HCT116 (cell line): ENCODE results near the gene CDYL2. TPM values are rescaled to one million over a fixed set of nuclear protein-coding genes. Genes with fewer than 3 reads are reported as not detected.

Experiments used
- ATAC-seq: fragments of 200-7000 bp; cut with Tn5 transposase; 2 replicates; pipeline ENCODE4 v1.9.1; 2020; ENCODE audit warnings: mild to moderate bottlenecking, moderate library complexity
- BruUV-seq: library from RNA; stranded (reverse); fragments of 400-500 nt; replicated peaks from 2 replicates; lab custom pipeline; 2021; lab: Mats Ljungman, UMichigan
- CTCF ChIA-PET: fragments of 300-600 bp; sonication (Branson Sonifier 250); formaldehyde crosslinking; loops from one replicate; lab custom pipeline; 2021; ENCODE audit warnings: antibody characterized with exemption; lab: Charles Lee
- POLR2A ChIA-PET: fragments of 300-600, 350-600 bp; sonication (Branson Sonifier 250); formaldehyde crosslinking; loops from one replicate; lab custom pipeline; 2021; ENCODE audit warnings: antibody characterized with exemption; lab: Charles Lee
- RAD21 ChIA-PET, 2 experiments: fragments of 300-600 bp; sonication (Branson Sonifier 250); formaldehyde crosslinking; loops; one replicate each; lab custom pipeline; 2023; ENCODE audit warnings: low total read pairs in 2 of 2; ENCODE audit not compliant: uncharacterized antibody in 2 of 2, unreplicated experiment in 2 of 2, low non-redundant PET in 1 of 2; lab: Charles Lee
- DNase-seq: peaks from one replicate; pipeline ENCODE4 v3.0.0-alpha.2; 2010; ENCODE audit warnings: low read depth, low spot score
- H2AFZ ChIP-seq: fragments of 200-600 bp; shearing (Covaris generic), sonication (generic); 2 replicates; pipeline ENCODE4 v1.6.1; 2017; ENCODE audit warnings: low read depth, mixed run types, mixed read lengths, antibody characterized with exemption, low read length; ENCODE audit not compliant: poor library complexity, severe bottlenecking
- H3K27ac ChIP-seq: 2 replicates; pipeline ENCODE4 v1.5.1; 2012; ENCODE audit warnings: low read depth, low read length
- H3K27me3 ChIP-seq: fragments of 200-600 bp; sonication (generic); 2 replicates; pipeline ENCODE4 v1.6.1; 2016; ENCODE audit warnings: mixed run types, low read length, mixed read lengths; ENCODE audit not compliant: insufficient read depth
- H3K36me3 ChIP-seq, 2 experiments: fragments of 200-500 bp in 1 of 2; fragments of 200-600 bp in 1 of 2; sonication (Bioruptor generic) in 1 of 2; sonication (generic) in 1 of 2; 2 replicates each; pipeline versions ENCODE4 v1.5.1 to v1.6.1; 2014 to 2016; ENCODE audit warnings: low read length in 2 of 2, inconsistent platforms in 1 of 2, mixed read lengths in 1 of 2, mixed run types in 1 of 2; ENCODE audit not compliant: insufficient read depth in 2 of 2, control insufficient read depth in 1 of 2
- H3K4me1 ChIP-seq, 2 experiments: fragments of 200-600 bp in 1 of 2; sonication (generic) in 1 of 2; 2 replicates each; pipeline versions ENCODE4 v1.5.1 to v1.6.1; 2012 to 2017; ENCODE audit warnings: low read length in 2 of 2, inconsistent platforms in 1 of 2, mild to moderate bottlenecking in 1 of 2, mixed read lengths in 1 of 2, mixed run types in 1 of 2, moderate library complexity in 1 of 2; ENCODE audit not compliant: insufficient read depth in 2 of 2, control insufficient read depth in 1 of 2
- H3K4me2 ChIP-seq: fragments of 200-600 bp; sonication (generic); 2 replicates; pipeline ENCODE4 v1.6.1; 2017; ENCODE audit warnings: mixed run types, low read length, mixed read lengths
- H3K4me3 ChIP-seq, 2 experiments: fragments of 200-600 bp in 1 of 2; sonication (generic) in 1 of 2; replicated peaks in 1 of 2; 2 replicates each; pipeline ENCODE4 v1.5.1; 2011 to 2016; ENCODE audit warnings: low read length in 2 of 2, control low read depth in 1 of 2, low read depth in 1 of 2, mild to moderate bottlenecking in 1 of 2, mixed read lengths in 1 of 2, mixed run types in 1 of 2
- H3K79me2 ChIP-seq: fragments of 200-600 bp; sonication (generic); 2 replicates; pipeline ENCODE4 v1.6.1; 2017; ENCODE audit warnings: mild to moderate bottlenecking, mixed run types, low read length, moderate library complexity, mixed read lengths; ENCODE audit not compliant: insufficient read depth
- H3K9ac ChIP-seq: fragments of 200-600 bp; sonication (generic); 2 replicates; pipeline ENCODE4 v1.6.1; 2016; ENCODE audit warnings: low read length, mixed read lengths
- H3K9me2 ChIP-seq: fragments of 200-600 bp; sonication (generic), shearing (Covaris generic); 2 replicates; pipeline ENCODE4 v1.6.1; 2017; ENCODE audit warnings: mixed run types, mild to moderate bottlenecking, moderate library complexity; ENCODE audit not compliant: insufficient read depth
- H3K9me3 ChIP-seq, 2 experiments: fragments of 200-500 bp in 1 of 2; fragments of 200-600 bp in 1 of 2; sonication (Bioruptor generic) in 1 of 2; sonication (generic) in 1 of 2; 2 replicates each; pipeline ENCODE4 v1.6.1; 2014 to 2017; ENCODE audit warnings: low read length in 2 of 2, mixed read lengths in 2 of 2, inconsistent platforms in 1 of 2, low read depth in 1 of 2, mild to moderate bottlenecking in 1 of 2, mixed run types in 1 of 2, moderate library complexity in 1 of 2; ENCODE audit not compliant: control insufficient read depth in 1 of 2, insufficient read depth in 1 of 2
- H4K20me1 ChIP-seq: fragments of 200-600 bp; sonication (generic), shearing (Covaris generic); 2 replicates; pipeline ENCODE4 v1.6.1; 2017; ENCODE audit warnings: mixed run types, mild to moderate bottlenecking, moderate library complexity; ENCODE audit not compliant: insufficient read depth
- CBX3 ChIP-seq: IDR thresholded peaks from 2 replicates; pipeline ENCODE4 v1.6.1; 2012; ENCODE audit warnings: low read depth
- EGR1 ChIP-seq: IDR thresholded peaks from 2 replicates; pipeline ENCODE4 v1.6.1; 2012; ENCODE audit warnings: low read depth
- ELF1 ChIP-seq: IDR thresholded peaks from 2 replicates; pipeline ENCODE4 v1.6.1; 2012; ENCODE audit warnings: low read depth, borderline replicate concordance
- FOSL1 ChIP-seq: IDR thresholded peaks from 2 replicates; pipeline ENCODE4 v1.6.1; 2012; ENCODE audit warnings: low read depth
- POLR2A ChIP-seq: IDR thresholded peaks from 2 replicates; pipeline ENCODE4 v1.7.0; 2011; ENCODE audit warnings: borderline replicate concordance; ENCODE audit not compliant: insufficient read depth, insufficient read length; ENCODE audit errors: extremely low read depth
- POLR2AphosphoS5 ChIP-seq: IDR thresholded peaks from 2 replicates; pipeline ENCODE4 v1.6.1; 2011; ENCODE audit warnings: mild to moderate bottlenecking, low read depth, low read length, moderate library complexity
- SIN3A ChIP-seq: IDR thresholded peaks from 2 replicates; pipeline ENCODE4 v1.6.1; 2012; ENCODE audit warnings: low read depth
- SP1 ChIP-seq: IDR thresholded peaks from 2 replicates; pipeline ENCODE4 v1.6.1; 2012; ENCODE audit warnings: low read depth
- SRF ChIP-seq: IDR thresholded peaks from 2 replicates; pipeline ENCODE4 v1.6.1; 2012; ENCODE audit warnings: low read depth
- TCF7L2 ChIP-seq: IDR thresholded peaks from 2 replicates; pipeline ENCODE4 v1.7.0; 2011; ENCODE audit warnings: borderline replicate concordance, inconsistent platforms; ENCODE audit not compliant: insufficient read depth, insufficient read length; ENCODE audit errors: extremely low read depth
- ZNF274 ChIP-seq: fragments of 200-500 bp; sonication (Bioruptor generic); IDR thresholded peaks from 2 replicates; pipeline ENCODE4 v1.6.1; 2014; ENCODE audit warnings: mild to moderate bottlenecking, low read depth, low read length, inconsistent platforms
- intact Hi-C: fragments of 100-400 bp; cut with micrococcal nuclease; formaldehyde crosslinking; loops from 2 replicates; pipeline ENCODE4 v1.10.0; 2022
- total RNA-seq: library from RNA; stranded (reverse); gene quantifications from one replicate; pipeline ENCODE4 v1.2.1, GENCODE V29; 2021; ENCODE audit not compliant: unreplicated experiment
- TF ChIP-seq, protein P1 (sequence below): IDR thresholded peaks from 2 replicates; pipeline ENCODE4 v1.6.1; 2011; ENCODE audit warnings: mild to moderate bottlenecking, low read length, moderate library complexity; ENCODE audit not compliant: insufficient replicate concordance; ENCODE audit errors: extremely low read depth
- TF ChIP-seq, protein P2 (sequence below), 3 experiments: fragments of 200-600 bp in 1 of 3; sonication (generic) in 1 of 3; IDR thresholded peaks in 2 of 3; conservative IDR thresholded peaks in 1 of 3; 2 replicates each; pipeline ENCODE4 v1.5.1; 2012 to 2017; ENCODE audit warnings: low read depth in 2 of 3, low read length in 2 of 3, antibody characterized with exemption in 1 of 3, borderline replicate concordance in 1 of 3, control low read depth in 1 of 3, mild to moderate bottlenecking in 1 of 3, mixed read lengths in 1 of 3, mixed run types in 1 of 3, moderate library complexity in 1 of 3; ENCODE audit not compliant: insufficient read depth in 1 of 3
- TF ChIP-seq, protein P3 (sequence below): IDR thresholded peaks from 2 replicates; pipeline ENCODE4 v1.6.1; 2012
- TF ChIP-seq, protein P4 (sequence below): IDR thresholded peaks from 2 replicates; pipeline ENCODE4 v1.6.1; 2012

CDYL2 gene
- total RNA-seq, 1 experiment from 2014 or later, result 0.10 TPM

DNA sequence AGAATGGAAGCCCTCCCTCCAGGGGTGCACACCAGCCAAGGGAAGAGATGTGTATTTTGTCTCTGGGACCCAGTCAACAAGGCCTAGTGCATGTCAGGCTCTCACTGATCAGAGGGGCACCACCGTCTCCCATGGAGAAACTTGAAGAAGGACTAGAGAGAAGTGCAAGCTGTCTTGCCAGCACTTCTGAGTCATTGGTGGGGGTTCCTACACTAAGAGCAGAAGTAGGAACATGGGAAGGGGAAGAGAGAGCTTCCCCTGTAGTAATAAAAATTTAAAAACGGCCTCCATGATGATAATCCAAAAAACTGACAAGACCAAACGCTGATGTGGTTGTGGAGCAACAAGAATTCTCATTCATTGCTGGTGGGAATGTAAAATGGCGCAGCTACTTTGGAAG is 217.3 kb downstream of the CDYL2 start:
- no TSS peak for BruUV-seq

GRCh38 chr16:80586476-80586875 is 217.9 kb downstream of the CDYL2 start:
- Histone ChIP-seq H3K79me2 (no peaks in the 10 kb centered on the region), H3K9ac (no peak overlapping the region), H2AFZ (no peak overlapping the region), H3K4me2 (no peak overlapping the region), H3K4me3 (no peak overlapping the region), H3K9me2 (no peaks in the 10 kb centered on the region), H3K9me3 (peaks cover 5% of the 10 kb centered on the region in 2 experiments; a peak in 2 of 4 replicates), H3K27me3 (no peaks in the 10 kb centered on the region), H3K27ac (no peak overlapping the region), H4K20me1 (no peaks in the 10 kb centered on the region), H3K4me1 (no peaks in the 10 kb centered on the region), H3K36me3 (no peaks in the 10 kb centered on the region)
- intact Hi-C loops, result no loop called here
- TF ChIP-seq SIN3A (no peak), CBX3 (no peak), FOSL1 (no peak), POLR2AphosphoS5 (no peak), POLR2A (no peak), ELF1 (no peak), SP1 (no peak), SRF (no peak), EGR1 (no peak)
- TF ChIP-seq, protein P1, sequence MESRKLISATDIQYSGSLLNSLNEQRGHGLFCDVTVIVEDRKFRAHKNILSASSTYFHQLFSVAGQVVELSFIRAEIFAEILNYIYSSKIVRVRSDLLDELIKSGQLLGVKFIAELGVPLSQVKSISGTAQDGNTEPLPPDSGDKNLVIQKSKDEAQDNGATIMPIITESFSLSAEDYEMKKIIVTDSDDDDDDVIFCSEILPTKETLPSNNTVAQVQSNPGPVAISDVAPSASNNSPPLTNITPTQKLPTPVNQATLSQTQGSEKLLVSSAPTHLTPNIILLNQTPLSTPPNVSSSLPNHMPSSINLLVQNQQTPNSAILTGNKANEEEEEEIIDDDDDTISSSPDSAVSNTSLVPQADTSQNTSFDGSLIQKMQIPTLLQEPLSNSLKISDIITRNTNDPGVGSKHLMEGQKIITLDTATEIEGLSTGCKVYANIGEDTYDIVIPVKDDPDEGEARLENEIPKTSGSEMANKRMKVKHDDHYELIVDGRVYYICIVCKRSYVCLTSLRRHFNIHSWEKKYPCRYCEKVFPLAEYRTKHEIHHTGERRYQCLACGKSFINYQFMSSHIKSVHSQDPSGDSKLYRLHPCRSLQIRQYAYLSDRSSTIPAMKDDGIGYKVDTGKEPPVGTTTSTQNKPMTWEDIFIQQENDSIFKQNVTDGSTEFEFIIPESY, result no peak
- TF ChIP-seq, protein P2, sequence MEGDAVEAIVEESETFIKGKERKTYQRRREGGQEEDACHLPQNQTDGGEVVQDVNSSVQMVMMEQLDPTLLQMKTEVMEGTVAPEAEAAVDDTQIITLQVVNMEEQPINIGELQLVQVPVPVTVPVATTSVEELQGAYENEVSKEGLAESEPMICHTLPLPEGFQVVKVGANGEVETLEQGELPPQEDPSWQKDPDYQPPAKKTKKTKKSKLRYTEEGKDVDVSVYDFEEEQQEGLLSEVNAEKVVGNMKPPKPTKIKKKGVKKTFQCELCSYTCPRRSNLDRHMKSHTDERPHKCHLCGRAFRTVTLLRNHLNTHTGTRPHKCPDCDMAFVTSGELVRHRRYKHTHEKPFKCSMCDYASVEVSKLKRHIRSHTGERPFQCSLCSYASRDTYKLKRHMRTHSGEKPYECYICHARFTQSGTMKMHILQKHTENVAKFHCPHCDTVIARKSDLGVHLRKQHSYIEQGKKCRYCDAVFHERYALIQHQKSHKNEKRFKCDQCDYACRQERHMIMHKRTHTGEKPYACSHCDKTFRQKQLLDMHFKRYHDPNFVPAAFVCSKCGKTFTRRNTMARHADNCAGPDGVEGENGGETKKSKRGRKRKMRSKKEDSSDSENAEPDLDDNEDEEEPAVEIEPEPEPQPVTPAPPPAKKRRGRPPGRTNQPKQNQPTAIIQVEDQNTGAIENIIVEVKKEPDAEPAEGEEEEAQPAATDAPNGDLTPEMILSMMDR (IDR thresholded peaks at IDR 0.05 in 2 of 3, conservative IDR thresholded peaks at IDR 0.05 in 1 of 3; ENCODE audit: borderline replicate concordance in 1 of 3, insufficient read depth in 1 of 3, low read depth in 2 of 3, low read length in 2 of 3), result no peak
- TF ChIP-seq, protein P3, sequence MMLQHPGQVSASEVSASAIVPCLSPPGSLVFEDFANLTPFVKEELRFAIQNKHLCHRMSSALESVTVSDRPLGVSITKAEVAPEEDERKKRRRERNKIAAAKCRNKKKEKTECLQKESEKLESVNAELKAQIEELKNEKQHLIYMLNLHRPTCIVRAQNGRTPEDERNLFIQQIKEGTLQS, result no peak
- TF ChIP-seq, protein P4, sequence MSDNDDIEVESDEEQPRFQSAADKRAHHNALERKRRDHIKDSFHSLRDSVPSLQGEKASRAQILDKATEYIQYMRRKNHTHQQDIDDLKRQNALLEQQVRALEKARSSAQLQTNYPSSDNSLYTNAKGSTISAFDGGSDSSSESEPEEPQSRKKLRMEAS, result no peak
- POLR2A ChIA-PET, result no interaction called here
- no TSS peak for BruUV-seq
- DNase-seq, result no peak
- no peak for ATAC-seq
- CTCF ChIA-PET, result no interaction called here
- RAD21 ChIA-PET, result no interaction called here

More for the DNA sequence above, 217.3 kb downstream of the CDYL2 start:
- Histone ChIP-seq H4K20me1 (no peaks in the 10 kb centered on the region), H3K4me2 (no peak overlapping the region), H3K9me2 (no peaks in the 10 kb centered on the region), H3K79me2 (no peaks in the 10 kb centered on the region), H3K27ac (no peak overlapping the region), H3K9ac (no peak overlapping the region), H2AFZ (no peak overlapping the region), H3K36me3 (no peaks in the 10 kb centered on the region), H3K4me3 (no peak overlapping the region), H3K27me3 (no peaks in the 10 kb centered on the region), H3K4me1 (no peaks in the 10 kb centered on the region), H3K9me3 (peaks cover 5% of the 10 kb centered on the region in 2 experiments; a peak in 2 of 4 replicates)
- intact Hi-C loops, result no loop called here
- CTCF ChIA-PET, result no interaction called here
- POLR2A ChIA-PET, result no interaction called here
- ATAC-seq (no peak), DNase-seq (no peak)
- no peak for TF ChIP-seq ZNF274
- TF ChIP-seq CBX3, result no peak
- TF ChIP-seq TCF7L2, result no peak
- TF ChIP-seq POLR2A, result no peak
- RAD21 ChIA-PET, result no interaction called here
